ENCODE measurements around the gene TSPAN2. TPM values are rescaled to one million over a fixed set of nuclear protein-coding genes. Genes with fewer than 3 reads are reported as not detected.

Gene TSPAN2
- total and polyA plus RNA-seq, 9 of the 15 experiments (the other 6 are each of a cell fraction or from before 2014, with no cell fraction given), result not detected

DNA sequence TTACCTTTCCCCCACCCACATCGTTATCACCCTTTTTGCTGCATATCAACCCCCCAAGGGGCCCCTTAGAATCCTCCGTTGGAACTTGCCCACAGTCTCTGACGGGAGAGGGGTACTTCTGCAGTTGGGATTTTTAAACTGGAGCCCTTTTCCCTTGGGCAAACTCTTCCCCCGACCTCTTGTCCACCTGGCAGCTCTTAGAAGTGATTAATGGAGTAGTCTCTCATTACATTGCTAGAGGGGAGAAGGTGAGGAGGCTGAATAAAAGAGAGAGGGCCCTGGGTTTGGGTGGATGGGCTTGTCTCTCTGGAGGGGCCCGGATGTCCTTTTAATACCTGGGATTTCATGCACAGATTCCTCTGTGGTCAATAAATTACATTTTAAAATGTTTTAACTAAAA is 27.2 kb upstream of the TSPAN2 start (continued):
- TF ChIP-seq, protein P1, sequence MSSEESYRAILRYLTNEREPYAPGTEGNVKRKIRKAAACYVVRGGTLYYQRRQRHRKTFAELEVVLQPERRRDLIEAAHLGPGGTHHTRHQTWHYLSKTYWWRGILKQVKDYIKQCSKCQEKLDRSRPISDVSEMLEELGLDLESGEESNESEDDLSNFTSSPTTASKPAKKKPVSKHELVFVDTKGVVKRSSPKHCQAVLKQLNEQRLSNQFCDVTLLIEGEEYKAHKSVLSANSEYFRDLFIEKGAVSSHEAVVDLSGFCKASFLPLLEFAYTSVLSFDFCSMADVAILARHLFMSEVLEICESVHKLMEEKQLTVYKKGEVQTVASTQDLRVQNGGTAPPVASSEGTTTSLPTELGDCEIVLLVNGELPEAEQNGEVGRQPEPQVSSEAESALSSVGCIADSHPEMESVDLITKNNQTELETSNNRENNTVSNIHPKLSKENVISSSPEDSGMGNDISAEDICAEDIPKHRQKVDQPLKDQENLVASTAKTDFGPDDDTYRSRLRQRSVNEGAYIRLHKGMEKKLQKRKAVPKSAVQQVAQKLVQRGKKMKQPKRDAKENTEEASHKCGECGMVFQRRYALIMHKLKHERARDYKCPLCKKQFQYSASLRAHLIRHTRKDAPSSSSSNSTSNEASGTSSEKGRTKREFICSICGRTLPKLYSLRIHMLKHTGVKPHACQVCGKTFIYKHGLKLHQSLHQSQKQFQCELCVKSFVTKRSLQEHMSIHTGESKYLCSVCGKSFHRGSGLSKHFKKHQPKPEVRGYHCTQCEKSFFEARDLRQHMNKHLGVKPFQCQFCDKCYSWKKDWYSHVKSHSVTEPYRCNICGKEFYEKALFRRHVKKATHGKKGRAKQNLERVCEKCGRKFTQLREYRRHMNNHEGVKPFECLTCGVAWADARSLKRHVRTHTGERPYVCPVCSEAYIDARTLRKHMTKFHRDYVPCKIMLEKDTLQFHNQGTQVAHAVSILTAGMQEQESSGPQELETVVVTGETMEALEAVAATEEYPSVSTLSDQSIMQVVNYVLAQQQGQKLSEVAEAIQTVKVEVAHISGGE (CRISPR knock-in tag; IDR thresholded peaks at IDR 0.05), result no peak
- TF ChIP-seq ILF3 (IDR thresholded peaks at IDR 0.05; ENCODE audit: borderline replicate concordance) (no peak), FOXJ2 (tag; IDR thresholded peaks at IDR 0.05) (no peak), MAFK (IDR thresholded peaks at IDR 0.05; ENCODE audit: low read length) (no peak), CEBPG (CRISPR knock-in tag; IDR thresholded peaks at IDR 0.05) (no peak), CEBPG (tag; conservative IDR thresholded peaks at IDR 0.05 in 1 of 2, IDR thresholded peaks at IDR 0.05 in 1 of 2) (no peak), CBFB (CRISPR knock-in tag; IDR thresholded peaks at IDR 0.05) (no peak), JUN (IDR thresholded peaks at IDR 0.05; ENCODE audit: borderline replicate concordance, low read depth, low read length) (no peak), JUN (CRISPR knock-in tag; IDR thresholded peaks at IDR 0.05; ENCODE audit: borderline replicate concordance) (no peak)
- TF ChIP-seq, protein P2, sequence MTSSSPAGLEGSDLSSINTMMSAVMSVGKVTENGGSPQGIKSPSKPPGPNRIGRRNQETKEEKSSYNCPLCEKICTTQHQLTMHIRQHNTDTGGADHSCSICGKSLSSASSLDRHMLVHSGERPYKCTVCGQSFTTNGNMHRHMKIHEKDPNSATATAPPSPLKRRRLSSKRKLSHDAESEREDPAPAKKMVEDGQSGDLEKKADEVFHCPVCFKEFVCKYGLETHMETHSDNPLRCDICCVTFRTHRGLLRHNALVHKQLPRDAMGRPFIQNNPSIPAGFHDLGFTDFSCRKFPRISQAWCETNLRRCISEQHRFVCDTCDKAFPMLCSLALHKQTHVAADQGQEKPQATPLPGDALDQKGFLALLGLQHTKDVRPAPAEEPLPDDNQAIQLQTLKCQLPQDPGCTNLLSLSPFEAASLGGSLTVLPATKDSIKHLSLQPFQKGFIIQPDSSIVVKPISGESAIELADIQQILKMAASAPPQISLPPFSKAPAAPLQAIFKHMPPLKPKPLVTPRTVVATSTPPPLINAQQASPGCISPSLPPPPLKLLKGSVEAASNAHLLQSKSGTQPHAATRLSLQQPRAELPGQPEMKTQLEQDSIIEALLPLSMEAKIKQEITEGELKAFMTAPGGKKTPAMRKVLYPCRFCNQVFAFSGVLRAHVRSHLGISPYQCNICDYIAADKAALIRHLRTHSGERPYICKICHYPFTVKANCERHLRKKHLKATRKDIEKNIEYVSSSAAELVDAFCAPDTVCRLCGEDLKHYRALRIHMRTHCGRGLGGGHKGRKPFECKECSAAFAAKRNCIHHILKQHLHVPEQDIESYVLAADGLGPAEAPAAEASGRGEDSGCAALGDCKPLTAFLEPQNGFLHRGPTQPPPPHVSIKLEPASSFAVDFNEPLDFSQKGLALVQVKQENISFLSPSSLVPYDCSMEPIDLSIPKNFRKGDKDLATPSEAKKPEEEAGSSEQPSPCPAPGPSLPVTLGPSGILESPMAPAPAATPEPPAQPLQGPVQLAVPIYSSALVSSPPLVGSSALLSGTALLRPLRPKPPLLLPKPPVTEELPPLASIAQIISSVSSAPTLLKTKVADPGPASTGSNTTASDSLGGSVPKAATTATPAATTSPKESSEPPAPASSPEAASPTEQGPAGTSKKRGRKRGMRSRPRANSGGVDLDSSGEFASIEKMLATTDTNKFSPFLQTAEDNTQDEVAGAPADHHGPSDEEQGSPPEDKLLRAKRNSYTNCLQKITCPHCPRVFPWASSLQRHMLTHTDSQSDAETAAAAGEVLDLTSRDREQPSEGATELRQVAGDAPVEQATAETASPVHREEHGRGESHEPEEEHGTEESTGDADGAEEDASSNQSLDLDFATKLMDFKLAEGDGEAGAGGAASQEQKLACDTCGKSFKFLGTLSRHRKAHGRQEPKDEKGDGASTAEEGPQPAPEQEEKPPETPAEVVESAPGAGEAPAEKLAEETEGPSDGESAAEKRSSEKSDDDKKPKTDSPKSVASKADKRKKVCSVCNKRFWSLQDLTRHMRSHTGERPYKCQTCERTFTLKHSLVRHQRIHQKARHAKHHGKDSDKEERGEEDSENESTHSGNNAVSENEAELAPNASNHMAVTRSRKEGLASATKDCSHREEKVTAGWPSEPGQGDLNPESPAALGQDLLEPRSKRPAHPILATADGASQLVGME (CRISPR knock-in tag; IDR thresholded peaks at IDR 0.05), result no peak

All from K562 (cell line).